GM12878 (cell line): ENCODE measurements around the gene NEO1. TPM values are rescaled to one million over a fixed set of nuclear protein-coding genes. Genes with fewer than 3 reads are reported as not detected.

Experiments used
- ATF3 ChIP-seq: IDR thresholded peaks from 2 replicates; pipeline ENCODE4 v1.6.1; 2011; ENCODE audit warnings: low read depth, mild to moderate bottlenecking, low read length, moderate library complexity, borderline replicate concordance; ENCODE audit errors: extremely low read depth
- EZH2 ChIP-seq: IDR thresholded peaks from 2 replicates; pipeline ENCODE4 v1.6.1; 2012; ENCODE audit warnings: low read depth, mild to moderate bottlenecking, control low read depth, inconsistent platforms, low read length, borderline replicate concordance; ENCODE audit not compliant: control insufficient read depth
- IKZF2 ChIP-seq, 2 experiments: fragments of 450-650 bp; IDR thresholded peaks; 2 replicates each; pipeline ENCODE4 v1.6.1; 2017; ENCODE audit warnings: mild to moderate bottlenecking in 2 of 2, moderate library complexity in 2 of 2
- IRF3 ChIP-seq: fragments of 450-650 bp; IDR thresholded peaks from 2 replicates; pipeline ENCODE4 v1.6.1; 2014; ENCODE audit warnings: mild to moderate bottlenecking
- IRF4 ChIP-seq: IDR thresholded peaks from 2 replicates; pipeline ENCODE4 v1.6.1; 2011; ENCODE audit warnings: low read depth, low read length
- MXI1 ChIP-seq: fragments of 150-350 bp; IDR thresholded peaks from 2 replicates; pipeline ENCODE4 v1.6.1; 2011; ENCODE audit warnings: low read depth, mild to moderate bottlenecking, inconsistent platforms, low read length, improper control_type of control experiment
- PML ChIP-seq: IDR thresholded peaks from 2 replicates; pipeline ENCODE4 v1.6.1; 2012; ENCODE audit warnings: low read length, inconsistent platforms
- RAD21 ChIP-seq: IDR thresholded peaks from 2 replicates; pipeline ENCODE4 v1.6.1; 2011; ENCODE audit warnings: mild to moderate bottlenecking, low read depth, low read length, moderate library complexity; ENCODE audit not compliant: insufficient read depth
- RB1 ChIP-seq: fragments of 450-650 bp; formaldehyde crosslinking; IDR thresholded peaks from 2 replicates; pipeline ENCODE4 v1.6.1; 2017; ENCODE audit warnings: mild to moderate bottlenecking, borderline replicate concordance
- RCOR1 ChIP-seq: conservative IDR thresholded peaks from 2 replicates; pipeline ENCODE4 v1.6.1; 2012; ENCODE audit warnings: low read depth, low read length, improper control_type of control experiment
- TCF3 ChIP-seq: IDR thresholded peaks from 2 replicates; pipeline ENCODE4 v1.6.1; 2012; ENCODE audit warnings: low read depth, mild to moderate bottlenecking, low read length, borderline replicate concordance; ENCODE audit not compliant: insufficient read depth
- ZNF274 ChIP-seq: IDR thresholded peaks from one replicate; pipeline ENCODE4 v1.8.0; 2011; ENCODE audit not compliant: insufficient read length, insufficient read depth
- ZNF592 ChIP-seq: fragments of 450-650 bp; IDR thresholded peaks from 2 replicates; pipeline ENCODE4 v1.6.1; 2017; ENCODE audit warnings: mild to moderate bottlenecking, moderate library complexity
- polyA plus RNA-seq, 11 experiments: library from polyadenylated mRNA; depleted of rRNA in 4 of 11; unstranded in 6 of 11; stranded (reverse) in 5 of 11; fragments of >200 nt; fragmentation: Nextera tagmentation in 4 of 11; fragmentation: Illumina TruSeq in 1 of 11; extraction: Ambion mirVana in 4 of 11; extraction: Trizol in 1 of 11; gene quantifications; 1 replicate in 1 of 11; 2 replicates in 10 of 11; pipeline versions ENCODE4 v1.2.1 to v1.2.3, GENCODE V29; 2011 to 2016; ENCODE audit warnings: inconsistent platforms in 2 of 11, missing spikeins in 2 of 11, low read depth in 1 of 11
- total RNA-seq, 4 experiments: library from RNA; depleted of rRNA in 3 of 4; stranded (reverse); fragments of >200 nt in 3 of 4; fragmentation: Illumina TruSeq in 1 of 4; extraction: Trizol in 1 of 4; gene quantifications; 2 replicates each; pipeline versions ENCODE4 v1.2.1 to v1.2.3, GENCODE V29; 2013 to 2021
- TF ChIP-seq, protein P1 (sequence below): fragments of 450-650 bp; IDR thresholded peaks from 2 replicates; pipeline ENCODE4 v1.6.1; 2017; ENCODE audit warnings: mild to moderate bottlenecking, low read depth, inconsistent platforms; ENCODE audit not compliant: poor library complexity, severe bottlenecking
- TF ChIP-seq, protein P2 (sequence below): fragments of 450-650 bp; IDR thresholded peaks from 2 replicates; pipeline ENCODE4 v1.6.1; 2016; ENCODE audit warnings: mild to moderate bottlenecking, moderate library complexity, borderline replicate concordance

The NEO1 gene
- total and polyA plus RNA-seq, 10 of the 15 experiments (the other 5 are each of a cell fraction or from before 2014, with no cell fraction given), result 0.03 to 2.0 (median 0.32) TPM

- TF ChIP-seq ATF3 (no peak), TCF3 (peak; percentile 49; the same call in 1 of the 2 replicates), ZNF274 (no peak), IKZF2 (IDR thresholded peaks at IDR 0.05) (no peak), ZNF592 (no peak), RB1 (no peak), EZH2 (no peak), RAD21 (peak; percentile 42), MXI1 (no peak), PML (no peak), IRF3 (no peak), RCOR1 (no peak), IRF4 (no peak)
- TF ChIP-seq, protein P1, sequence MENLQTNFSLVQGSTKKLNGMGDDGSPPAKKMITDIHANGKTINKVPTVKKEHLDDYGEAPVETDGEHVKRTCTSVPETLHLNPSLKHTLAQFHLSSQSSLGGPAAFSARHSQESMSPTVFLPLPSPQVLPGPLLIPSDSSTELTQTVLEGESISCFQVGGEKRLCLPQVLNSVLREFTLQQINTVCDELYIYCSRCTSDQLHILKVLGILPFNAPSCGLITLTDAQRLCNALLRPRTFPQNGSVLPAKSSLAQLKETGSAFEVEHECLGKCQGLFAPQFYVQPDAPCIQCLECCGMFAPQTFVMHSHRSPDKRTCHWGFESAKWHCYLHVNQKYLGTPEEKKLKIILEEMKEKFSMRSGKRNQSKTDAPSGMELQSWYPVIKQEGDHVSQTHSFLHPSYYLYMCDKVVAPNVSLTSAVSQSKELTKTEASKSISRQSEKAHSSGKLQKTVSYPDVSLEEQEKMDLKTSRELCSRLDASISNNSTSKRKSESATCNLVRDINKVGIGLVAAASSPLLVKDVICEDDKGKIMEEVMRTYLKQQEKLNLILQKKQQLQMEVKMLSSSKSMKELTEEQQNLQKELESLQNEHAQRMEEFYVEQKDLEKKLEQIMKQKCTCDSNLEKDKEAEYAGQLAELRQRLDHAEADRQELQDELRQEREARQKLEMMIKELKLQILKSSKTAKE, result no peak
- TF ChIP-seq, protein P2, sequence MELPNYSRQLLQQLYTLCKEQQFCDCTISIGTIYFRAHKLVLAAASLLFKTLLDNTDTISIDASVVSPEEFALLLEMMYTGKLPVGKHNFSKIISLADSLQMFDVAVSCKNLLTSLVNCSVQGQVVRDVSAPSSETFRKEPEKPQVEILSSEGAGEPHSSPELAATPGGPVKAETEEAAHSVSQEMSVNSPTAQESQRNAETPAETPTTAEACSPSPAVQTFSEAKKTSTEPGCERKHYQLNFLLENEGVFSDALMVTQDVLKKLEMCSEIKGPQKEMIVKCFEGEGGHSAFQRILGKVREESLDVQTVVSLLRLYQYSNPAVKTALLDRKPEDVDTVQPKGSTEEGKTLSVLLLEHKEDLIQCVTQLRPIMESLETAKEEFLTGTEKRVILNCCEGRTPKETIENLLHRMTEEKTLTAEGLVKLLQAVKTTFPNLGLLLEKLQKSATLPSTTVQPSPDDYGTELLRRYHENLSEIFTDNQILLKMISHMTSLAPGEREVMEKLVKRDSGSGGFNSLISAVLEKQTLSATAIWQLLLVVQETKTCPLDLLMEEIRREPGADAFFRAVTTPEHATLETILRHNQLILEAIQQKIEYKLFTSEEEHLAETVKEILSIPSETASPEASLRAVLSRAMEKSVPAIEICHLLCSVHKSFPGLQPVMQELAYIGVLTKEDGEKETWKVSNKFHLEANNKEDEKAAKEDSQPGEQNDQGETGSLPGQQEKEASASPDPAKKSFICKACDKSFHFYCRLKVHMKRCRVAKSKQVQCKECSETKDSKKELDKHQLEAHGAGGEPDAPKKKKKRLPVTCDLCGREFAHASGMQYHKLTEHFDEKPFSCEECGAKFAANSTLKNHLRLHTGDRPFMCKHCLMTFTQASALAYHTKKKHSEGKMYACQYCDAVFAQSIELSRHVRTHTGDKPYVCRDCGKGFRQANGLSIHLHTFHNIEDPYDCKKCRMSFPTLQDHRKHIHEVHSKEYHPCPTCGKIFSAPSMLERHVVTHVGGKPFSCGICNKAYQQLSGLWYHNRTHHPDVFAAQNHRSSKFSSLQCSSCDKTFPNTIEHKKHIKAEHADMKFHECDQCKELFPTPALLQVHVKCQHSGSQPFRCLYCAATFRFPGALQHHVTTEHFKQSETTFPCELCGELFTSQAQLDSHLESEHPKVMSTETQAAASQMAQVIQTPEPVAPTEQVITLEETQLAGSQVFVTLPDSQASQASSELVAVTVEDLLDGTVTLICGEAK, result no peak
Observed at GRCh38 chr15:73265536-73266153, 213.4 kb downstream of the NEO1 start (continued).
